Gastrocnemius medialis (tissue), 4 donors: Measurements from ENCODE around the gene ZNF408.

Source experiments
- CTCF ChIP-seq, 5 experiments: fragments of 450-650 bp in 3 of 5; fragments of 200-600 bp in 2 of 5; sonication (generic) in 2 of 5; IDR thresholded peaks in 4 of 5; conservative IDR thresholded peaks in 1 of 5; 1 replicate in 4 of 5; 2 replicates in 1 of 5; pipeline ENCODE4 v1.5.1; 2016 to 2019; ENCODE audit warnings: antibody characterized with exemption in 5 of 5, mild to moderate bottlenecking in 3 of 5, moderate library complexity in 3 of 5
- POLR2A ChIP-seq, 2 donors: fragments of 450-650 bp; IDR thresholded peaks; one replicate each; pipeline ENCODE4 v1.6.1; 2017; ENCODE audit warnings: antibody characterized with exemption in 2 of 2, mild to moderate bottlenecking in 2 of 2, moderate library complexity in 2 of 2

- no peak for TF ChIP-seq CTCF (IDR thresholded peaks at IDR 0.05 in 4 of 5, conservative IDR thresholded peaks at IDR 0.05 in 1 of 5)
- TF ChIP-seq POLR2A (IDR thresholded peaks at IDR 0.05): no peak
Measured at GRCh38 chr11:46697723-46698122, 3.1 kb upstream of the ZNF408 start.
